Fibroblast of lung (primary cell): ENCODE data around the gene CRADD.

Source experiments
- CTCF ChIP-seq, 2 donors: IDR thresholded peaks in 1 of 2; conservative IDR thresholded peaks in 1 of 2; 1 replicate in 1 of 2; 2 replicates in 1 of 2; pipeline ENCODE4 v1.5.1; 2011 to 2012; ENCODE audit warnings: low read length in 2 of 2, control low read depth in 1 of 2, inconsistent platforms in 1 of 2, low read depth in 1 of 2, mild to moderate bottlenecking in 1 of 2
- EZH2 ChIP-seq: IDR thresholded peaks from 2 replicates; pipeline ENCODE4 v1.5.1; 2012; ENCODE audit warnings: low read length, control low read depth, mild to moderate bottlenecking; ENCODE audit errors: missing control alignments

- no peak for TF ChIP-seq CTCF (conservative IDR thresholded peaks at IDR 0.05 in 1 of 2, IDR thresholded peaks at IDR 0.05 in 1 of 2; ENCODE audit: low read depth in 1 of 2, low read length in 2 of 2)
- no peak for TF ChIP-seq EZH2
Observed at GRCh38 chr12:93713060-93713459, 35.9 kb downstream of the CRADD start.
